Jurkat, Clone E6-1 (cell line): ENCODE results near the gene OSM.
A peak's percentile ranks its signal among the peaks of the same experiment; 100 is the strongest.
"Not testable (repeated sequence)": the region's sequence is repeated elsewhere in the genome, so short reads cannot be mapped to it uniquely, and the experiment has no call there.

ENCODE experiments used
- DNase-seq: peaks from one replicate; pipeline ENCODE4 v3.0.0-alpha.2; 2011; ENCODE audit warnings: low read depth, low spot score
- H3K4me3 ChIP-seq: 2 replicates; pipeline ENCODE4 v1.5.1; 2011; ENCODE audit warnings: mild to moderate bottlenecking, low read length, control low read depth, moderate library complexity

Gene OSM

DNA sequence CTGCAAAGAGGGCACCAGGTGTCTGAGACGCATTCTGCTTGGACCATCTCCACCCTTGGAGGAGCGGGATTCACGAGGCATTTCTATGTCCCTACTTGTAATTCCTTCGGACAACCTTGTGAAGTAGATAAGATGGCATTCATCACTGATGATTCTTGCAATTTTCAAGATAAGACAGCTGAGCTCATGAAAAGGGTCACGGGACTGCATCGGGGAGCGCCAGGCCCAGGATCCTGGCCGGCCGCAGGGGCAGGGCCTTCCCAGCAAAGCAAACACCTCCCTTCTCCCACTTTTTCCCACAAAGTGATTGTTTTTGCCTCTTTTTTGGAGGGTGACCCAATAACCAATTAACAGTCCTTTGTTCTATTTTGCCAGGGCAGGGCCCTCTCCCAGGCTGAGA lies 28.5 kb downstream of the OSM start:
- no peak overlapping the region for H3K4me3 ChIP-seq
- DNase-seq: no peak

DNA sequence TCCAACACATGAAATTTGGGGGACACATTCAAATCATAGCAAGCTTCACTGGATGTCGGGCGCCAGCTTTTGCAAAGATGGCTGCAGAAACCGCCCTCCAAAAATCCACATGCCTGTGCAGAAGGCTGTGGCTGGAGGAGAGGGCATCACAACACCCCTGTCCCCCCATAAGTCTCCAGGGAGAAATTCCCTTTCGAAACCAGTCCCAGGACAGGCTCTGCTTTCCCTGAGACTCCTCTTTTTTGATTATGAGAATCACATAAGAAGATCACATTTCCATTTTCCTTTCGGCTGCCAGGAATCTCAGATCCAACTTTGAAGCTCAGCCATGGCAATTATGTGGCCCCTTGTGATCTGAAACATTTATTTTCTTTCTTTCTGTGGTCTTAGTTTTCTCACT lies 29.8 kb downstream of the OSM start:
- DNase-seq: no peak

DNA sequence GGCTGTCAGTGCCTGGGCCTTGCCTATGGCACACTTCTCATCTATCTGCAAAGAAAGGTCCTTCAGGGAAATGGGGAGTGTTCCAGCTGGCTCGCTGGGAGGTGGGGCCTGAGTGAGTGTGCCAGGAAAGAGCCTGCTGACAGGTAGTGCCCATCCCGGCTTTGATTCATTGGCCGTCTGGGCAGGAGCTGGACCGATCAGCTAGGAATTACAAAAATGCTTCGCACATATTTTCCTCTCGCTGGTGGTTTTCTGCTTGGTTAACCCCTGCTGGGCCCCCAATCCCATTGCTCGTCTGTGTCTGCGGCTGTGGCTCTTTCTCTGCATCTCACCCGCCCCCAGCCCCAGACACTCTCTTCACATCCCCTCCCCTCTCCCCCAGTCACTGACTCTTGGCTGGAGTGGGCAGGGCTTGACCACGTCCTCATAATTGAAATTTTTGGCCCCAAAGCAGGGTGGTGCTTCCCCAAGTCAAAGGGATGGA lies 30.9 kb downstream of the OSM start:
- no peak for DNase-seq
- H3K4me3 ChIP-seq: no peak overlapping the region

More for the DNA sequence above, 29.8 kb downstream of the OSM start:
- no peak overlapping the region for H3K4me3 ChIP-seq

DNA sequence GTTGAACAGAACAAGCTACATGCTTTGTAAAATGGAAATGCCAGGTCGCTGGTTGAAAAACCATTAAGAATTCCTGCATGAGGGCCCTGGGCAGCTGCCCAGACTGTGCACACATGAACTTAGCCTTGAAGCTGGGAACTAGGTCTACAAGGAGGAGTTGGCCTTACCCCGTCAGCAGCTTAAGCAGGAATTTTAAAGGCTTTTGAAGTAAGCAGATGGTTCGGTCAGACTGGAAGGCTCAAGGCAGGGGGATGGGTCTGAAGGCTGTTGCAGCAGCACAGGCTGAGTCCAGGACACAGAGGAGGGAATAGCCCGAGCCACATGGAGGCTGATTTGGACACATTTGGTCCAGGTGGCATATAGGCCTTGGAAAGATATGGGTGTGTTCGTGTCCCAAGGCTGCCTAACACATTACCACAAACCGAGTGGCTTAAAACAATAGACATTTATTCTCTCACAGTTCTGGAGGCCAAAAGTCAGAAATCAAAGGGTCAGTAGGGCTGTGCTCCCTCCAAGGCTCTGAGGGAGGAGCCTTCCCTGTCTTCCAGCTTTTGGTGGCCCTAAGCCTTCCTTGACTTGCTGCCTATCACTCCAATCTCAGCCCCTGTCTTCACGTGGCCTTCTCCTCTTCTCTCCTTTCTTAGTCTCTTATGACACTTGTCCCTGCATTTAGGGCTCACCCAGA lies 31.7 kb downstream of the OSM start:
- no peak for DNase-seq
- H3K4me3 ChIP-seq: no peak overlapping the region

DNA sequence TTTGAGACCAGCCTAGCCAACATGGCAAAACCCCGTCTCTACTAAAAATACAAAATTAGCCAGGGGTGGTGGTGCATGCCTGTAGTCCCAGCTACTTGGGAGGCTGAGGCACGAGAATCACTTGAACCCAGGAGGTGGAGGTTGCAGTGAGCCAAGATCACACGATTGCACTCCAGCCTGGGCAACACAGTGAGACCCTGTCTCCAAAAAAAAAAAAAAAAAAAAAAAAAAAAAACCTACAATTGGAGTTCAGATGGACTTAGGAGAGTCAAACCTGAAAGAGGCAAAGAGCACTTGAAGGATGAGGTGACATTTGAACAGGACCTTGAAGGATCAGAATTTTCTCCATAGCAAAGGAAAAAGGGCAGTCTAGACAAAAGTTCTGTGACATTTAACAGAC lies 32.3 kb downstream of the OSM start:
- not testable (repeated sequence) for DNase-seq, H3K4me3 ChIP-seq

DNA sequence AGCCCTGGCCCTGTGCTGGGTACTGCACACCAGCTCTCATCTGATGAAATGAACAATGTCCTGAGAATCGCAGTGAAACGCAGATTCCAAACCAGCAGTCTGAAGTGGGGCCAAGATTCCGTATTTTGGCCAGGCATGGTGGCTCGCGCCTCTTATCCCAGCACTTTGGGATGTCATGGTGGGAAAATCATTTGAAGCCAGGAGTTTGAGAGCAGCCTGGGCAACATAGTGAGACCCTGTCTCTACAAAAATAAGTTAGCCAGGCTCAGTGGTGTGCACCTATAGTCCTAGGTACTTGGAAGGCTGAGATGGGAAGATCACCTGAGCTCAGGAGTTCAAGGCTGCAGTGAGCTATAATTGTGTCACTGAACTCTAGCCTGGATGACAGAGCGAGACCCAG lies 33.1 kb downstream of the OSM start:
- DNase-seq: no peak
- no peak overlapping the region for H3K4me3 ChIP-seq

DNA sequence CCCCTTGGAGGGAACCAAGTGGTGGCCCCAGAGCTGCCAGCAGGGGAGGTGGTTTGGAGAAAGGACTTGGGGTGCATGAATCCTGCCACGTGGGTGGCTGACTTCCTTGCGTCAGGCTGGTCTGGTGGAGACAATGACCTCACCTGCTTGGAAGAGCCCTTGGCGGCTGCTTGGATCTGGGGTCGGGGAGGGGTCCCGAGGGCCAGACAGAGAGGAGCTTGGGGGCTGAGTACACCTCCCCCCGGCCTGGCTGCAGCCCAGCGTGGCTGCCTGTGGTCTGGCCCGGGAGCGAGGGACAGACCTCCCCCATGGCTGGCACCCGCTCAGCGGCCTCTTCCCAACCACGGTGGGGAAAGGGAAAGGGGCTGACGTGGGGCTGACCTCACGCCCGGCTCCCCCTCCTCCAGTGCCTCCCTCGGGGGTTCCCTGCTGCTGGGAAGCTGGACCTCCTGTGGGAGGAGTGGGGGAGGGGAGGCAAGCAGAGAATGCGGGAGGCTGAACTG lies 33.9 kb downstream of the OSM start:
- no peak overlapping the region for H3K4me3 ChIP-seq
- DNase-seq: no peak

DNA sequence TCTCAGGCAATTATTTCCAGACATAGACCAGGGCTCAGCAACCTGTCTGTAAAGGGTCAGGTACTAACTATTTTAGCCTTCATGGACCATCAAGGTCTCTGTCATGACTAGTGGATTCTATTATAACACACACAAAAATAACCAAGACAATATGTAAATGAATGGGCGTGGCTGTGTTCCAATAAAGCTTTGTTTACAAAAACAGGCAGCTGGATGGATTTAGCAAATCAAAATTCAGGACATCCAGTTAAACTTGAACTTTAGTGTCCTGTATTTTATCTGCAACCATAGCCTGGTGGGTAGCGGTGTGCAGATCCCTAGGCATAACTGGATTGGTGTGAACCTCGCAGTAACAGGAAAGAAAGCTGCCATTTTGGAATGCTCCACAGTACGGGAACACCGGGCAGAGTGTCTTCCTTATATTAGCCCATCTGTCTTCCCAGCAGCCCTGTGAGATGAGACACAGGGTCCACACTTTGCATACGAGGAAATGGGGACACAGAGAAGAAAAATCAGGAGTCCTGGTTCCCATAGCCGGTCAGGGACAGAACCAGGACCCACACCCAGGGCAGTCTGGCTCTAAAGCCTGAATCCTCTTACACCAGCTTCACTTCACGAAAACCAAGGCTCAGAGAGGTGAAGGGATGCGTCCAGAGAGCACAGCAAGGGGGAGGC lies 35.7 kb downstream of the OSM start:
- DNase-seq: no peak

DNA sequence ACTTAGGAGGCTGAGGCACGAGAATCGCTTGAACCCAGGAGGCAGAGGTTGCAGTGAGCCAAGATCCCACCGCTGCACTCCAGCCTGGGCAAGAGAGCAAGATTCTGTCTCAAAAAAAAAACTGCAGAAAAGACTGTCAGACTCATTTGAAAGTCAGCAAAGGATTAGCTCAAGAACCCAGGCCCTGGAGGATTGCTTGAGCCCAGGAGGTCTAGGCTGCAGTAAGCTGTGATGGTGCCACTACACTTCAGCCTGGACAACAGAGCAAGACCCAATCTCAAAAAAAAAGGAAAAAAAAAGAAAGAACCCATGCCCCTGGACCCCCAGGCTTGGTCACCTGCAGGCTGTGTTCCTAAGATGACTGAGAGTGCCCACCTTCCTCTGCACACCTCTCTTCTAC lies 36.3 kb downstream of the OSM start:
- DNase-seq: no peak
- H3K4me3 ChIP-seq: no peak overlapping the region

More for the DNA sequence above, 35.7 kb downstream of the OSM start:
- no peak overlapping the region for H3K4me3 ChIP-seq

DNA sequence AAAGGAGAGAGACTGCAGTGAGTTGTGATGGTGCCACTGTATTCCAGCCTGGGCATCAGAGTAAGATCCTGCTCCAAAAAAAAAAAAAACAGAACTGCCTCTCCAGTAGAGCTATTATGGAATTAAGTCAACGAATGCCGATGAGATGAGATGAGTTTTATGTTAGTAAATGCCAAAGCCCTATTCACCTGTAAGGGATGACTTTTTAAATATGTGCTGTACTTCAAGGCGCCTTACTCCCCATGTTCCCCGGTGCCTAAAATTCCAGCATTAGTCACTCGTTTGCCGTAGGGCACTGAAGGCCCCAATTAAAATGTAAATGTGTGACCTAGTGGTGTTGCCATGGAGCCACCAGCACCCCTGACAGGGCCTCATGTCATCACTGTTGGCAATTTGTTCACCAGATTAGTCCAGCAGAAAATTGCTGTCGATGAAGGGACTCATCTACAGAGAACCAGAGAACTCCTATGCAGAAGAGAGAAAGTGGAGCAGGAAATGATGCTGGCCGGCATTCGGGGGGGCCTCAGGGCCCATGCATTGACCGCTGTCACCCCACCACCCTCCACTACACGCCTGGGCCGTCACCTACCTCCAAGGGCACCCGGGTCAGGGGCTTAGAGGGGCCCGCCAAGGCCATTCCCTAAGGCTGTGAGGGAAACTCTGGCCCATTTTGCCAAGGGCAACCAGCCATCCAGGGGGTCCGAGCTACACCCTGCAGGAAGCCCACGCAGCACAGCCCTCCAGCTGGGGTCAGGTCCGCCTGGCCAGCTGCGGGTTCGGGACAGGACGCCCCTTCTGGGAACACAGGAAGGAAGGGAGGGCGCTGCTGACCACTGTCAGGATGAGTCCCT lies 37.9 kb downstream of the OSM start:
- DNase-seq: no peak
- no peak overlapping the region for H3K4me3 ChIP-seq

DNA sequence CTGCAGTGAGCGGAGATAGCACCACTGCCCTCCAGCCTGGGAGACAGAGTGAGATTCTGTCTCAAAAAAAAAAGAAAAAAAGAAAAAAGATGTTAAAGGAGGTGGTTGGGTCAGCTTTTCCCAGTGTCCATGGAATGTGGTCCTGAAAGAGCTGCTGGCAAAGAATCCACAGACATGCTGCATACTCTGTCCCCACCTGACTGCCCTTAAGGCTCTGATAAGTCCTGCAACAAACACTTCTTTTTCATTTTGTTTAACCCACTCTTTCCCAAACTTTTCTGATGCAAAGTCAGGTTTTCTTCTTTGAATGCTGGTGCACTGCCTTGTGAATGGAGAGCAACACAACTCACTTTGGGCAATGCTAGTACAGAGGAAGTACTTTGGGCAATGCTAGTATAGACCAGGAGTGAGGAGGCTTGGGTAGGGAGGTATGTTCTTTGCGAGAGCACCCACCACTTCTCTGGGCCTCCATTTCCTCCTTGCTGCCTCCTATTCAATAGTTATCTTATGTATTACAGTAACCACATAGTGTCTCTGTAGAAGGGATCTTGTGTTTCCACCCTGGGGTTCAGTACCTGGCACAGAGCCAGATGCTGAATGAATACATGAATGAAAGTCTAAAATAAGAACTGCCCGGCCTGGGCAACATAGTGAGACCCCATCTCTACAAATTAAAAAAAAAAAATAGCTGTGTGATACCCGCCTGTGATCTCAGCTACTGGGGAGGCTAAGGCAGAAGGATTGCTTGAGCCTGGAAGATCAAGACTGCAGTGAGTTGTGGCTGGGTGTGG lies 39.0 kb downstream of the OSM start:
- DNase-seq: peak; percentile 50

DNA sequence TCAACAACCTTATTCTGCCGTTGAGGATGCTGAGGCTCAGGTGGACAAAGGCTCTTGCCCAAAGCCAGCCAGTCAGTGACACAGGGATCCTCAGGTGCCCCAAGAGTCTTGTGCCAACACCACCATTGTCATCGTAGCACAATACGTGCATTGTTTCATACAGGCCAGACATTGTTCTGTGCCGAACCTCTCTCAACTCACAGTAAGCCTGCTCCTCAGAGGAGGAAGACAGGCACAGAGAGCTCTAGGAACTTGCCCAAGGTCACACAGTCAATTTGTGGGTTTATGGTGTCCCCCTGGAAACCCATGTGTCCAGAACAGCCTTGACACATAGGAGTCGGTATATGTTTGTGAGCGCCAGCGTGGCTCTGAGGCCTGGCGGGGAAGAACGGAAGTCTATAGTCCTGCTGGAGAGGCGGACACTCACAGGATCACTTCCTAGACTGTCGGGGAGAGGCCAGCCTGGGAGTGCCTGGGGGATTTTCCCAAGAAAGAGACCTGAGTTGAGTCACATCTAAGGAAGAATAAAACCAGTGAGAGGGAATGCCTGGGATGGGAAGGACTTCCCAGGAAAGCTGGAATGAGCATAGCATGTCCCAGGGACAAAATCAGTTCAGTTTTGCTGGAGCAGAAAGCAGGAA lies 40.3 kb downstream of the OSM start:
- H3K4me3 ChIP-seq: no peak overlapping the region
- no peak for DNase-seq

More for the DNA sequence above, 39.0 kb downstream of the OSM start:
- no peak overlapping the region for H3K4me3 ChIP-seq

DNA sequence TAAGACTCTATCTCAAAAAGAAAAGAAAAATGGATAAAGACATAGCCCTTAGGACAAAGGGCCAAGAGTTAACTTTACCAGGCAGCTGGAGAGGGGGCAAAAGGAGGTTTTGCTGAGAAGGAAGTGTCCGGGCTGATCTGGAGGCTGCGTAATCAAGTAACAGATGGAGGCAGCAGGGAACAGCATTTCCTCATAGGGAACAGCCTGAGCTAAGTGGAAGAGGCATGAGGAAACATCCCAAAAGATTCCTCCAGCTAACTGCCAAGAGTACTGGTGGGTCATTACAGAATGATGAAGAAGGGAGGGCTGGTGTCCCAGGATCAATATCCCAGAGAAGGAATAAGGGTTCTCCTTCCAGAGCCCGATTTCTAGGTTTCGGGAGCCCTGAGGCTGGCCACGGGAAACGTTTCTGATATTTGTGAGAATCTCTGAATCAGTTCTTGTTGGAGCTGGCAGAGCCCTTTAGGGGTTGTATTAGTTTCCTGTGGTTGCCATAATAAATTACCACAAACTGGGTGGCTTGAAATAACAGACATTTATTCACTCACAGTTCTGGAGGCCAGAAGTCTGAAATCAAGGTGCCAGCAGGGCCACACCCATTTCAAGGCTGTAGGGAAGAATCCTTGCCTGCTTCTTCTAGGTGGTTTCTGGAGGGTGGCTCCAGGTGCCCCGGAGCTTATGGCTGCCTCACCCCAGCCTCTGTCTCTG lies 41.3 kb downstream of the OSM start:
- DNase-seq: no peak
- no peak overlapping the region for H3K4me3 ChIP-seq

DNA sequence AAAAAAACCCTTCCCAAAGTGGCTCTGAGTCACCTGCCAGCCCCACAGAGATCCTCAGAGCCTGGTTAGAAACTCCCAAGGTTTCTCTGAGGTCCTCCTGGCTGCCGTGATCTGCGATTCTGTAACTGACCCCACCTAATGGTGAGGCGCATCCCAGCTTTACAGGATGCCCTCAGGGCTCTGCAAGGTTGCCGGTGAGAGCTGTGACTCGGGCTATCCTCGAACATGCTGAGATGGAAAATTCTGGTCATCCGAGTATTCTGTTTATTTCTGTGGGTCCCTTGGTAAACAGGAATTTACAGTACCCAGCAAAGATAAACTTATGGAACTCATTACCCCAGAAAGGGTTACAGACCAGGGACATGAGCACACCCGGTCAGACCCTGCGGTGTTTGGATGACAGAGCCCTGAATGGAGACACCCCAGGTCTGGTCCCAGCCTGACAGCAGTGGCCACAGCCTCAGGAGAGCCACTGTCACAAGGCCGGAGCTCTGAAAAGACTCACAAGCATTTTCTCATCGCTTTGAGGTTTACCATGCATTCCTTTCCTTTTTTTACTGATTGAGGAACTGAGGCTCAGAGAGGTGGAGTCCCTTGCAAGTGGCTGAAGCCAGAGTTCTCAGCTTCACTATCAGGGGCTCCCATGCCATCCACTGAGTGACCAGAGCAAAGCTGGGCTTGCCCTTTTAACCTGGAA lies 42.3 kb downstream of the OSM start:
- no peak for DNase-seq
- no peak overlapping the region for H3K4me3 ChIP-seq

DNA sequence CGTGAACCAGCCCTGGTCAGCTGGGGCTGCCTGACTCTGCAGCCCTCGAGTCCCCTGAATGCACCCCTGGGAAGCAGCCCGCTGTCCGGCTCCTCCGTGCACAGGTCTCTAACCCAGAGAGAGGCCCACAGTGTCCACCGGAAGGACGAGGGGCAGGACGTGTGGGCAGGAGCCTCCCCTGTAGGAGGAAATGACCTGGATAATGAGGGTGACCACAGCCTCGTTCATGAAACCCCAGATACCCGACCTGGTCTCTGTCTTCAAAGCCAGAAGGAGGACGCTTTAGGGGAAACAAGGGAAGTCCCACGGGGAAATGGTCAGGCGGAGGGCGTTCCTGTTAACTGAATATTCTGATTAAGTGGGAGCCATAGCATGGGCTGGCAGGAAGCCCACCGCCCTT lies 43.3 kb downstream of the OSM start:
- no peak for DNase-seq
- no peak overlapping the region for H3K4me3 ChIP-seq

DNA sequence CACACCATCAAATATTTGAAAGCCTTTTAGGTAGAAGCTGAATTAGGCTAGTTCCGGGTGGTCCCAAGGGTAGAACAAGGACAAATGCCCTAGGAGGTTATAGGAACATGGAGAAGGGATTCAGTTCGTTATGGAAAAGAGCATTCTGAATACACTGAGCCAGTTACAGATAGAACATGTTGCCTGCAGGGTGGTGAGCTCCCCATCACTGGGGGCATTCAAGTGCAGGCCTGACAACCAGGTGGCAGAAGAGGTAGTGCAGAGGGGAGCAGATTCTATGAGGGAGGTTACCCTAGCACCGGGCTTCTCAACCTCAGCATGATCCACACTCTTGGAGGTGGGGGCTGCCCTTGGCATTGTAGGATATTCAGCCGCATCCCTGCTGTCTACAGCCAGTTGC lies 44.3 kb downstream of the OSM start:
- H3K4me3 ChIP-seq: no peak overlapping the region
- no peak for DNase-seq
